Stomach smooth muscle (tissue), 2 donors: ENCODE data around the gene ZNF292.
"Not testable (repeated sequence)": the region's sequence is repeated elsewhere in the genome, so short reads cannot be mapped to it uniquely, and the experiment has no call there.

ENCODE experiments used
- H3K27ac ChIP-seq: one replicate; pipeline ENCODE4 v1.7.0; 2013; ENCODE audit warnings: mild to moderate bottlenecking, low read length, inconsistent platforms
- H3K27me3 ChIP-seq, 2 donors: one replicate each; pipeline ENCODE4 v1.7.0; 2013; ENCODE audit warnings: low read length in 2 of 2; ENCODE audit not compliant: insufficient read depth in 2 of 2, control insufficient read depth in 1 of 2
- H3K36me3 ChIP-seq, 2 donors: one replicate each; pipeline ENCODE4 v1.7.0; 2013; ENCODE audit warnings: low read length in 2 of 2; ENCODE audit not compliant: control insufficient read depth in 2 of 2, insufficient read depth in 2 of 2
- H3K4me1 ChIP-seq: one replicate; pipeline ENCODE4 v1.7.0; 2013; ENCODE audit warnings: low read length; ENCODE audit not compliant: control insufficient read depth, insufficient read depth
- H3K4me3 ChIP-seq, 2 donors: one replicate each; pipeline ENCODE4 v1.7.0; 2013; ENCODE audit warnings: low read length in 2 of 2
- H3K9ac ChIP-seq, 2 donors: one replicate each; pipeline ENCODE4 v1.7.0; 2013; ENCODE audit warnings: low read length in 2 of 2, mild to moderate bottlenecking in 1 of 2
- H3K9me3 ChIP-seq, 2 donors: one replicate each; pipeline ENCODE4 v1.7.0; 2013; ENCODE audit warnings: low read length in 2 of 2; ENCODE audit not compliant: control insufficient read depth in 2 of 2
- donor health status: healthy.
- donor health status: Pancreatic carcinoma.

ZNF292 gene

GRCh38 chr6:87293526-87293925 is 138.2 kb downstream of the ZNF292 start:
- H3K9me3 ChIP-seq, result no peaks in the 10 kb centered on the region
- no peaks in the 10 kb centered on the region for H3K4me1 ChIP-seq
- no peak overlapping the region for H3K4me3 ChIP-seq
- H3K27ac ChIP-seq, result no peak overlapping the region
- no peak overlapping the region for H3K9ac ChIP-seq
- no peaks in the 10 kb centered on the region for H3K36me3 ChIP-seq
- no peaks in the 10 kb centered on the region for H3K27me3 ChIP-seq

DNA sequence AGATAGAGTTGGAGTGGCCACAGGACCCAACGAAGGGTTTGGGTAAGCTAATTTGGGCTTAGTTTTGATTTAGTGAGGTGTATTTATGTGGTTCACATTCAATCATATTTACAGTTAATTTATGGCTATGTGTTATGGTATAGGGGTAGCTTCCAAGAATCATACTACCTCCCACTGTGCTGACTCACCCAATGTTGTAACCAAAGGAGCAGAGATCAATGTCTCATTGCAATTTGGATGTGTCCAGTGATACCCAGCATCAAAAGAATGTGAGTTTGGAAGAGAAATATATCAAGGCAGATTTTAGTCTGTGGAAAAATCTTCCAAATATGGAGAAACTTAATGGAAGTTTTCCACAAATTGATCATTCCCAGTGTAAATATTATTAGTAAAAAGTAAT is 141.8 kb downstream of the ZNF292 start:
- no peaks in the 10 kb centered on the region for H3K9me3 ChIP-seq

DNA sequence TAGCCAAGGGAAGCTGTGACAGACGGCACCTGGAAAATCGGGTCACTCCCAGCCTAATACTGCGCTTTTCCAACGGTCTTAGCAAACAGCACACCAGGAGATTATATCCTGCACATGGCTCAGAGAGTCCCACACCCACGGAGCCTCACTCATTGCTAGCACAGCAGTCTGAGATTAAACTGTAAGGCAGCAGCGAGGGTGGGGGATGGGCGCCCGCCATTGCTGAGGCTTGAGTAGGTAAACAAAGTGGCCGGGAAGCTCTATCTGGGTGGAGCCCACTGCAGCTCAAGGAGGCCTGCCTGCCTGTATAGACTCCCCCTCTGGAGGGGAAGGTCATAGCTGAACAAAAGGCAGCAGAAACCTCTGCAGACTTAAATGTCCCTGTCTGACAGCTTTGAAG is 145.9 kb downstream of the ZNF292 start:
- H3K4me3 ChIP-seq, H3K9me3 ChIP-seq, H3K36me3 ChIP-seq, H3K9ac ChIP-seq, H3K27me3 ChIP-seq, H3K27ac ChIP-seq, H3K4me1 ChIP-seq: not testable (repeated sequence)

More for the DNA sequence above, 141.8 kb downstream of the ZNF292 start:
- Histone ChIP-seq H3K4me3 (no peak overlapping the region), H3K4me1 (no peaks in the 10 kb centered on the region), H3K27me3 (no peaks in the 10 kb centered on the region), H3K27ac (no peak overlapping the region), H3K36me3 (no peaks in the 10 kb centered on the region), H3K9ac (no peak overlapping the region)

- Histone ChIP-seq H3K36me3 (no peaks in the 10 kb centered on the region), H3K4me3 (no peak overlapping the region), H3K27ac (no peak overlapping the region), H3K9me3 (no peaks in the 10 kb centered on the region), H3K27me3 (peaks cover 0 to 2% of the 10 kb centered on the region in 2 donors), H3K4me1 (no peaks in the 10 kb centered on the region), H3K9ac (no peak overlapping the region)
Measured at GRCh38 chr6:87308970-87309369, 153.6 kb downstream of the ZNF292 start.

GRCh38 chr6:87312860-87313259 is 157.5 kb downstream of the ZNF292 start:
- H3K36me3 ChIP-seq, result no peaks in the 10 kb centered on the region
- peaks cover 0 to 2% of the 10 kb centered on the region in 2 donors for H3K27me3 ChIP-seq
- no peak overlapping the region for H3K9ac ChIP-seq
- no peak overlapping the region for H3K4me3 ChIP-seq
- H3K4me1 ChIP-seq, result no peaks in the 10 kb centered on the region
- no peak overlapping the region for H3K27ac ChIP-seq
- H3K9me3 ChIP-seq, result no peaks in the 10 kb centered on the region
